ENCODE results near the gene ZNF367. TPM values are rescaled to one million over a fixed set of nuclear protein-coding genes. Genes with fewer than 3 reads are reported as not detected.

ZNF367 gene
- polyA plus RNA-seq (2012; ENCODE audit: insufficient read depth, insufficient read length, low read depth), result 1.1 TPM

DNA sequence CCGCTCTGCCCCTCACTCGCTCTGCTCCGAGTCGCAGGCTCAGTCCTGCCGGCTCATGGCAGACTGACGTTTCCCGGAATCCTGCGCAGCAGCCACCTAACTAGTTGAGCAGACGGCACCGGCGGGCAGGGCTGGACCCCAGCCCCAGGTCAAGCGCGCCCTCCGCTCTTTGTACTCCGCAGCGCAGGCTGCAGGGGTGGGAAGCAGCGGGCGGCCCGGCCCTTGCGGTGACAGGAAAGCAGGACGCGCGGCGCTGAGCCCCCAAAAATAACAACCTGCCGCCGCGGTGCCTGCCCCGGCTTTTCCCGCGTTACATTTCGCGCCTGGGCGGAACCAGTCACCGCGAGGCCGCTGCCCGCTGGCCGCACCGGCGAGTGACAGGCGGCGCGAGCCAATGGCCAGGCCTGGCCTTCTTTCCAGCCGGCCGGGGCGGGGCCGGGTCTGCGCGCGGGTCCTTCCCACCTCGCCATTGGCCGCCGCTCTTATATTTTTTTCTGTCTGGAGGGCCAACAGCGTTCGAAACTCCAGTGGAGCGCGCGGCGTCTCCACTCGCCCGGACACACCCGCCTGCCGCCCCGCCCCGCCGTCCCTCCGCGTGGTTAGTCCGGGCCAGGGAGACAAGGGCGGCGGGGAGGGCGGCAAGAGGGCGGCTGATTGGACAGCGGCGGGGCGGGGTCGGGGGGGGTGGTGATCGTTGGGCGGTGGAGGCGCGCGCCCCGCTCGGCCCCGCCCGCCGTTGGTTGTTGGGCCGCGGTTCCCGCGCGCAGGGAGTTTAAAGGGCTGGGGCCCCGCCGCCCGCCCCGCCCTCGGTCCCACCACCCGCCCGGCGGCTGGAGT, at the start of gene ZNF367:
Gene ZNF367, minus strand, starts transcription at position 288 of the 837 bp plus-strand sequence. CDS start 338 bp downstream, outside the sequence.
- peaks cover 9% of the 10 kb centered on the region for H3K4me1 ChIP-seq
- H3K9me3 ChIP-seq, result no peaks in the 10 kb centered on the region
- no peaks in the 10 kb centered on the region for H3K27me3 ChIP-seq
- TF ChIP-seq, protein P1, sequence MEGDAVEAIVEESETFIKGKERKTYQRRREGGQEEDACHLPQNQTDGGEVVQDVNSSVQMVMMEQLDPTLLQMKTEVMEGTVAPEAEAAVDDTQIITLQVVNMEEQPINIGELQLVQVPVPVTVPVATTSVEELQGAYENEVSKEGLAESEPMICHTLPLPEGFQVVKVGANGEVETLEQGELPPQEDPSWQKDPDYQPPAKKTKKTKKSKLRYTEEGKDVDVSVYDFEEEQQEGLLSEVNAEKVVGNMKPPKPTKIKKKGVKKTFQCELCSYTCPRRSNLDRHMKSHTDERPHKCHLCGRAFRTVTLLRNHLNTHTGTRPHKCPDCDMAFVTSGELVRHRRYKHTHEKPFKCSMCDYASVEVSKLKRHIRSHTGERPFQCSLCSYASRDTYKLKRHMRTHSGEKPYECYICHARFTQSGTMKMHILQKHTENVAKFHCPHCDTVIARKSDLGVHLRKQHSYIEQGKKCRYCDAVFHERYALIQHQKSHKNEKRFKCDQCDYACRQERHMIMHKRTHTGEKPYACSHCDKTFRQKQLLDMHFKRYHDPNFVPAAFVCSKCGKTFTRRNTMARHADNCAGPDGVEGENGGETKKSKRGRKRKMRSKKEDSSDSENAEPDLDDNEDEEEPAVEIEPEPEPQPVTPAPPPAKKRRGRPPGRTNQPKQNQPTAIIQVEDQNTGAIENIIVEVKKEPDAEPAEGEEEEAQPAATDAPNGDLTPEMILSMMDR (IDR thresholded peaks at IDR 0.05; ENCODE audit: low read depth, low read length), result no peak
- peak; percentile 99 for DNase-seq
- no peaks in the 10 kb centered on the region; the same call in 1 of the 2 replicates for H3K36me3 ChIP-seq
- peak within 1 kb of the TSS; percentile 96 for H3K4me3 ChIP-seq (ENCODE audit: low read depth, low read length)

DNA sequence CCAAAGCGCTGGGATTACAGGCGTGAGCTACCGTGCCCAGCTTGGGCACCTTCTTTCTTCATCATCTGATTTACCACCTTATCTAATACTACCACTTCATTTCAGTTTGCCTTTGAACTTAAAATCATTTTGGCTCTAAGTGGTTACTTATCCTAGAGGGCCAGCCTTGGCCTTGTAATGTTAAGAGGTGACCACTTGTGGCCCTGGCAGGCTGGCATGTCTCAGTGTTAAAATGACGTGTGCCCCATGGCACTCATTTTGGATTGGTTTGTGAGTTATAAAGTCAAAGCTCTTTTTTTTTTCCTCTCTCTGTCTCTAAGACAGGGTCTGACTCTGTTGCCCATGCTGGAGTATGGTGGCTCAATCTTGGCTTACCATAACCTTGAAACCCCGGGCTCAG, 49.6 kb upstream of the ZNF367 start:
- Histone ChIP-seq H3K27me3 (no peaks in the 10 kb centered on the region), H3K36me3 (peaks cover 8% of the 10 kb centered on the region), H3K4me1 (no peaks in the 10 kb centered on the region), H3K4me3 (ENCODE audit: low read depth, low read length) (no peak overlapping the region), H3K9me3 (no peaks in the 10 kb centered on the region; the same call in 1 of the 2 replicates)
- TF ChIP-seq, protein P1 (IDR thresholded peaks at IDR 0.05; ENCODE audit: low read depth, low read length), result no peak
- DNase-seq, result no peak

DNA sequence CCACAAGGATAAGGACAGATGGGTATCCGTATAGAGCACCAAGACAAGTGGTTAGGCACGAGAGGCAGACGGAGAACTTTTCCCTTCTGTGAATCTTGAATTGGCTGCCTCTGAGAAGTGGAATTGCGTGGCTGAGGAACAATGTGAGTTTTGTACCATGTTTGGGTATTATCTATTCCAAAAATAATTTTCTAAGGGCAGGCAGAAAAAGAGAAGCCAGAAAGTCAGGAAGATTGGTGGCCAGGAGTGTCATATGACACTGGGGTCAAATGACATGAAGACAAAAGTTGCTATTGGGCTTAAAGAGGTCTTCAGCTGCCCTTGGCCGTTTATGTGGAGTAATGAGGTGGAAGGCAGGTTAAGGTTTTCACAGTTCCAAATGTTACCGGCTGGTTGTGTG, 46.3 kb upstream of the ZNF367 start:
- peaks cover 4% of the 10 kb centered on the region for H3K36me3 ChIP-seq
- no peak overlapping the region for H3K4me3 ChIP-seq (ENCODE audit: low read depth, low read length)
- H3K4me1 ChIP-seq, result no peaks in the 10 kb centered on the region
- TF ChIP-seq, protein P1 (IDR thresholded peaks at IDR 0.05; ENCODE audit: low read depth, low read length), result no peak
- DNase-seq, result no peak
- no peaks in the 10 kb centered on the region; the same call in 1 of the 2 replicates for H3K9me3 ChIP-seq
- no peaks in the 10 kb centered on the region for H3K27me3 ChIP-seq

DNA sequence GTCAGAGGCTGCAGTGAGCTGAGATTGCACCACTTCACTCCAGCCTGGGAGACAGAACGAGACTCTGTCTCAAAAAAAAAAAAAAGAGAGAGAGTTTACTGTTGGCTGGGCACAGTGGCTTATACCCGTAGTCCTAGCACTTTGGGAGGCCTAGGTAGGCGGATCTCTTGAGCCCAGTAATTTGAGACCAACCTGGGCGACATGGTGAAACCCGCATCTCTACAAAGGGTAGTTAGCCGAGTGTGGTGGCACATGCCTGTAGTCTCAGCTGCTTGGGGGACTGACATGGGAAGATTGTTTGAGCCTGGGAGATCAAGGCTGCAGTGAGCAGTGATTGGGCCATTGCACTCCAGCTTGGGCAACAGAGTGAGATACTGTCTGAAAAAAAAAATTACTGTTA, 44.4 kb upstream of the ZNF367 start:
- H3K36me3 ChIP-seq, result peaks cover 4% of the 10 kb centered on the region
- H3K27me3 ChIP-seq, result no peaks in the 10 kb centered on the region
- H3K4me1 ChIP-seq, result no peaks in the 10 kb centered on the region
- TF ChIP-seq, protein P1 (IDR thresholded peaks at IDR 0.05; ENCODE audit: low read depth, low read length), result no peak
- no peaks in the 10 kb centered on the region; the same call in 1 of the 2 replicates for H3K9me3 ChIP-seq
- no peak for DNase-seq
- no peak overlapping the region for H3K4me3 ChIP-seq (ENCODE audit: low read depth, low read length)

DNA sequence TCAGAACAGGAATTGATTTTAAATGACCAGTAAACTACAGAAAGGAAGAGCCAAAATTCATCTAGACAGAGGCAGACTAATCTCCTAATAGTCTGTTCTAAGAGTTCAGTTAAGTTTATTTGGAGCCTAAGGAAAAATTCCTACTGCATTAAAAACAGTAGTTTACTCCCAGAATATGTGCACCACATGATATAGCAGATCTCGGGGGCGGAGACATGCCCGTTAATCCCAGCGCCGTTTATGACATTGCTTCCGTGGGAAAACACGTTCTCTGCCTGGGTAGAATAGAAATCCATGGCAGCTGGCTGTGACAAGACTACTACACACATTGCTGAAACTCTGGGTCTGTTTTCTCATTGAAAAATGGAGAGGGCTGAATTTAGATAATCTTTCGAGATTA, 43.2 kb upstream of the ZNF367 start:
- Histone ChIP-seq H3K4me1 (no peaks in the 10 kb centered on the region), H3K9me3 (no peaks in the 10 kb centered on the region; the same call in 1 of the 2 replicates), H3K4me3 (ENCODE audit: low read depth, low read length) (no peak overlapping the region), H3K36me3 (peaks cover 4% of the 10 kb centered on the region), H3K27me3 (no peaks in the 10 kb centered on the region)
- TF ChIP-seq, protein P1 (IDR thresholded peaks at IDR 0.05; ENCODE audit: low read depth, low read length), result no peak
- DNase-seq, result no peak

DNA sequence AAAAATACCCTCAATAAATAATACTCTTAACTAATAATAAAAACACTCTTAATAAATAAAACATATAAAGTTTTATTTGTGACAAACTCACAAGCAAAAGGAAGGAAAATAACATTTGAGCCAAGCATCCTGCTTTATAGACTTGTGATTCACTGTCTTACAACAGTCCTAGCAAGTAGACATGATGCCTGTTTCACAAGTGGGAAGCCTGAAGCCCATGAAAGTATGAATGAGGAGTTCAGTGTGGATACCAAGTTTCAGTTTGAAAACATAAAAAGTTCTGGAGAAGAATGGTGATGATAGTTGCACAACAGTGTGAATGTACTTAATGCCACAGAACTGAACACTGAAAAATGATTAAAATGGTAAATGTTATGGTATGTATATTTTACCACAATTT, 42.7 kb upstream of the ZNF367 start:
- Histone ChIP-seq H3K9me3 (no peaks in the 10 kb centered on the region; the same call in 1 of the 2 replicates), H3K27me3 (no peaks in the 10 kb centered on the region), H3K4me3 (ENCODE audit: low read depth, low read length) (no peak overlapping the region), H3K36me3 (peaks cover 4% of the 10 kb centered on the region; the same call in 1 of the 2 replicates), H3K4me1 (no peaks in the 10 kb centered on the region)
- TF ChIP-seq, protein P1 (IDR thresholded peaks at IDR 0.05; ENCODE audit: low read depth, low read length), result no peak
- no peak for DNase-seq

Data from BE2C (cell line).